Endothelial cell (in vitro differentiated cells): ENCODE data around the gene NFRKB. TPM values are rescaled to one million over a fixed set of nuclear protein-coding genes. Genes with fewer than 3 reads are reported as not detected.
A peak's percentile ranks its signal among the peaks of the same experiment; 100 is the strongest.

Experiments used
- DNase-seq: peaks from one replicate; pipeline ENCODE4 v3.0.0; 2021; ENCODE audit warnings: low spot score
- H3K27ac Mint-ChIP-seq: one replicate; pipeline ENCODE4 v1.8.0; 2021; ENCODE audit warnings: mixed read lengths, inconsistent platforms; ENCODE audit not compliant: unreplicated experiment
- H3K27me3 Mint-ChIP-seq: one replicate; pipeline ENCODE4 v1.8.0; 2021; ENCODE audit warnings: mild to moderate bottlenecking, moderate library complexity, mixed read lengths, inconsistent platforms; ENCODE audit not compliant: unreplicated experiment
- H3K36me3 Mint-ChIP-seq: one replicate; pipeline ENCODE4 v1.8.0; 2021; ENCODE audit warnings: mild to moderate bottlenecking, low read depth, mixed read lengths, inconsistent platforms; ENCODE audit not compliant: unreplicated experiment
- H3K4me1 Mint-ChIP-seq: one replicate; pipeline ENCODE4 v1.8.0; 2021; ENCODE audit warnings: mild to moderate bottlenecking, mixed read lengths, inconsistent platforms; ENCODE audit not compliant: unreplicated experiment
- H3K4me3 Mint-ChIP-seq: one replicate; pipeline ENCODE4 v1.8.0; 2021; ENCODE audit warnings: mild to moderate bottlenecking, mixed read lengths, inconsistent platforms; ENCODE audit not compliant: unreplicated experiment
- H3K9me3 Mint-ChIP-seq: one replicate; pipeline ENCODE4 v1.8.0; 2021; ENCODE audit warnings: mixed read lengths, inconsistent platforms; ENCODE audit not compliant: unreplicated experiment
- long read RNA-seq: library from polyadenylated mRNA; unstranded; transcript quantifications from one replicate; pipeline ENCODE4 v2.0.0, GENCODE V29; 2020; ENCODE audit not compliant: unreplicated experiment
- total RNA-seq: library from RNA; stranded (reverse); fragmentation: NEBNext Ultra II Directional; extraction: Animal tissue kit (Norgen Biotek cat#: 25700); gene quantifications from one replicate; pipeline ENCODE4 v1.2.1, GENCODE V29; 2021; ENCODE audit not compliant: unreplicated experiment
- TF ChIP-seq, protein P1 (sequence below): fragments of 200-600 bp; sonication (generic); IDR thresholded peaks from one replicate; pipeline ENCODE4 v1.5.0; 2021; ENCODE audit warnings: antibody characterized with exemption; ENCODE audit not compliant: unreplicated experiment

The NFRKB gene
- total RNA-seq: 31.7 TPM
- long read RNA-seq, partial matches to known transcripts: 1 of 5 reads
- long read RNA-seq, other reads (novel, unspliced or antisense): 4 of 5 reads

- TF ChIP-seq, protein P1, sequence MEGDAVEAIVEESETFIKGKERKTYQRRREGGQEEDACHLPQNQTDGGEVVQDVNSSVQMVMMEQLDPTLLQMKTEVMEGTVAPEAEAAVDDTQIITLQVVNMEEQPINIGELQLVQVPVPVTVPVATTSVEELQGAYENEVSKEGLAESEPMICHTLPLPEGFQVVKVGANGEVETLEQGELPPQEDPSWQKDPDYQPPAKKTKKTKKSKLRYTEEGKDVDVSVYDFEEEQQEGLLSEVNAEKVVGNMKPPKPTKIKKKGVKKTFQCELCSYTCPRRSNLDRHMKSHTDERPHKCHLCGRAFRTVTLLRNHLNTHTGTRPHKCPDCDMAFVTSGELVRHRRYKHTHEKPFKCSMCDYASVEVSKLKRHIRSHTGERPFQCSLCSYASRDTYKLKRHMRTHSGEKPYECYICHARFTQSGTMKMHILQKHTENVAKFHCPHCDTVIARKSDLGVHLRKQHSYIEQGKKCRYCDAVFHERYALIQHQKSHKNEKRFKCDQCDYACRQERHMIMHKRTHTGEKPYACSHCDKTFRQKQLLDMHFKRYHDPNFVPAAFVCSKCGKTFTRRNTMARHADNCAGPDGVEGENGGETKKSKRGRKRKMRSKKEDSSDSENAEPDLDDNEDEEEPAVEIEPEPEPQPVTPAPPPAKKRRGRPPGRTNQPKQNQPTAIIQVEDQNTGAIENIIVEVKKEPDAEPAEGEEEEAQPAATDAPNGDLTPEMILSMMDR: no peak
- Mint-ChIP-seq H3K4me3 (peak within 1 kb of the TSS; percentile 93), H3K36me3 (peaks cover 7% of the 10 kb centered on the region)
These were observed at the start of gene NFRKB for GRCh38 chr11:129895126-129896041. Gene NFRKB (minus strand): TSS chr11:129895578. CDS start chr11:129892849, 2,729 bp downstream.

GRCh38 chr11:129944696-129945095 is 49.3 kb upstream of the NFRKB start:
- Mint-ChIP-seq H3K4me3 (no peak overlapping the region), H3K27me3 (peaks cover 6% of the 10 kb centered on the region), H3K4me1 (no peaks in the 10 kb centered on the region), H3K9me3 (no peaks in the 10 kb centered on the region), H3K36me3 (peaks cover 32% of the 10 kb centered on the region), H3K27ac (no peak overlapping the region)
- DNase-seq: no peak
- TF ChIP-seq, protein P1: no peak

More at GRCh38 chr11:129895126-129896041, at the start of gene NFRKB:
- DNase-seq: peak; percentile 92
- no peak within 1 kb of the TSS for H3K27ac Mint-ChIP-seq
- peaks cover 24% of the 10 kb centered on the region for H3K4me1 Mint-ChIP-seq
- H3K27me3 Mint-ChIP-seq: peaks cover 7% of the 10 kb centered on the region
- H3K9me3 Mint-ChIP-seq: no peaks in the 10 kb centered on the region

- Mint-ChIP-seq H3K4me1 (peaks cover 10% of the 10 kb centered on the region), H3K27me3 (peaks cover 3% of the 10 kb centered on the region), H3K36me3 (peaks cover 27% of the 10 kb centered on the region), H3K27ac (no peak overlapping the region), H3K4me3 (no peak overlapping the region), H3K9me3 (no peaks in the 10 kb centered on the region)
- TF ChIP-seq, protein P1: no peak
- no peak for DNase-seq
These were observed 47.7 kb upstream of the NFRKB start for GRCh38 chr11:129943036-129943435.

DNA sequence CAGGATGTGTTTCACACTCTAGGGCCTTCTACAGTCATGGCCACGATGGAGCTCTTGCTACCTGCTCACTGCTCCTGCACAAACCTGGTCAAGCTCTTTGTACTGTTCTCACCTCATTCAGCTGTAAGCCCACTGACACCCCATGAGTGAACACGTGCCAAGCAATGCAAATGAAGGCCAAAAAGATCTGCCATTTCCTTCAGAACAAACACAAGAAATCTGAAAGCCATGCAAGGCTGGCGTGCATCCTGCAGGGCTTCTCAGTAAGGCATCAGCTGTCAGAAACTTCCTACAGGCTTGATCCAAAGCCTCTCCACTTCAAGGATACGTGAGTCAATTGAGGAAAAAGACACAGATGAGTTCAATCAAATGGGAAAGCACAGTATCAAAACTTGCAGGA is 44.1 kb upstream of the NFRKB start:
- TF ChIP-seq, protein P1: no peak

GRCh38 chr11:129938764-129939163 is 43.4 kb upstream of the NFRKB start:
- Mint-ChIP-seq H3K4me3 (peak overlapping the region; percentile 19), H3K36me3 (peaks cover 18% of the 10 kb centered on the region), H3K27me3 (no peaks in the 10 kb centered on the region), H3K4me1 (peaks cover 15% of the 10 kb centered on the region), H3K27ac (no peak overlapping the region), H3K9me3 (no peaks in the 10 kb centered on the region)
- DNase-seq: no peak
- TF ChIP-seq, protein P1: no peak

More for the DNA sequence above, 44.1 kb upstream of the NFRKB start:
- peaks cover 15% of the 10 kb centered on the region for H3K4me1 Mint-ChIP-seq
- H3K9me3 Mint-ChIP-seq: no peaks in the 10 kb centered on the region
- DNase-seq: no peak
- no peaks in the 10 kb centered on the region for H3K27me3 Mint-ChIP-seq
- no peak overlapping the region for H3K4me3 Mint-ChIP-seq
- H3K36me3 Mint-ChIP-seq: peaks cover 10% of the 10 kb centered on the region
- no peak overlapping the region for H3K27ac Mint-ChIP-seq
